Measurements from ENCODE around the gene NTF3.

The NTF3 gene

DNA sequence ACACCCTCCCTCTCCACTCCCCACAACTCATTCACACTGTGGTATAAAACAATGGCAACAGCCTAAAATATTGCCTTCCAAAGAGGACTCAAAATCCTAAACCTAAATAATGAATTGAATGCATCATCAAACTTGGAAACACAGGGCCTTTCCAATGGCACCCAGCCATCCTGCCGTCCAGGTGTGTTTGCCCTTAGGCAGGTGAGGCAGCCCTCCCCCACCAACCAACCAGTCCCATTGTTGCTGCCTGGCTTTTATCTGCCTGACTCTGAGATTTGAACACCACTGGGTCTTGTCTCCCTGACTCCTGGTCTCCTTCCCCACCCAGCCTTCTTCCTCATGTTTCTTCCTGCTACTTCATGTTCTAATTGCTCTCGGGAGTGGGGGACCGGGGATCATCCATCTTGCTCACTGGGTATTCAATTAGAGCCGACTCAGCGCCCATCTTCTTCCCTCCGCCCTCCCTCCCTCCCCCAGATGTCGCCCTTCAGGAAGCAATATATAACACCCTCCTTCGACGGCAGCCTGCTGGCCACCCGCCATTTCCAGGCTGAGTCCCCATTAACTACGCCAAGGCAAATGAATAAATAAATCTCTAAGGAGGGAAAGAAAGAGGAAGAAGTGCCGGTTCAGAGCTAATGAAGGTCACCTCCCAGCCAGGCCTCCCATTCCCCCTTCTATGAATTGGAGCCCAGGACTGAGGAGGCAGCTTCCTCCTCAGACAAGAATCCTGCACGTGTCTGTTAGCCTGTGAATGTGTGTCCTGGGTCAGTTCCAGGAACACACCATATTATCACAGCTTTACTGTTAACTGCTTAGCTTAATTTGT, 36.3 kb upstream of the NTF3 start:
- no peak overlapping the region for H3K4me3 ChIP-seq (ENCODE audit: low read depth, low read length)
- no peak for TF ChIP-seq CTCF (IDR thresholded peaks at IDR 0.05; ENCODE audit: insufficient read depth, low read depth, low read length, missing control alignments)
- DNase-seq (ENCODE audit: low read depth): no peak

DNA sequence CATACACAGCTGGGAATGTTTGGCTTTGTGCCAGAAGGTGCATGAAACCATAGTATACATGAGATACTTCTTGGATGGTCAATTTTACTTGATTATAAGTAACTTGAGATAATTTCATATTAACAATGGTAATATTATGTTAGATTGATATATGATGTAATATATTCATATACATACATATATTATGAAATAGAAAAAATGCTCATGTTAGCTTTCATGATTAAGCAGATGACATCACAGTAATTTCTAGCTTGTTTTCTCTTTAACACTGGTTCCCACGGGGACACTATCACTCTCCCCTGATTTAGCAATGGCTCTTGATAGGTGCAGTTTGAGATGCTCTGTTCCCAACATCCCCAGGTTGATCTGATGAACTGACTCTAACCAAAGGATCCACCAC, 35.4 kb upstream of the NTF3 start:
- no peak overlapping the region for H3K4me3 ChIP-seq (ENCODE audit: low read depth, low read length)
- no peak for DNase-seq (ENCODE audit: low read depth)
- TF ChIP-seq CTCF (IDR thresholded peaks at IDR 0.05; ENCODE audit: insufficient read depth, low read depth, low read length, missing control alignments): no peak

DNA sequence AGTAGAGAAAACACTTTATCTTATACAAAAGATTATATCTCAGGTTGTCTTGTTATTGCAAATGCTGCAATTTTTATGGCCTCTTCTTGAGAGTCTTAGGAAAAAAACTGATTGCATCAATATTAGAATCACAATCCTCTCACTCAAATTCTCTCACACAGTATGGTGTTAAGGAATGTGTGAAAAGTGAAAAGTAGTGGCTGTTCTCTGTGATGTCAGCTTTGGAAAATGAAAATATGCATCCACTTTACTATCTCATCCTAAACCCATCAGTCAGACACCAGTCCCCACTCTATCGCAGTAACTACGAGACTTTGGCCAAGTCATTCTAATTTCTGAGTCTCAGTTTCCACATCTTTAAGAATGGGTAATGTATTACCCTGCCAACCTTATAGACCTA, 32.6 kb upstream of the NTF3 start:
- TF ChIP-seq CTCF (IDR thresholded peaks at IDR 0.05; ENCODE audit: insufficient read depth, low read depth, low read length, missing control alignments): no peak
- DNase-seq (ENCODE audit: low read depth): no peak

DNA sequence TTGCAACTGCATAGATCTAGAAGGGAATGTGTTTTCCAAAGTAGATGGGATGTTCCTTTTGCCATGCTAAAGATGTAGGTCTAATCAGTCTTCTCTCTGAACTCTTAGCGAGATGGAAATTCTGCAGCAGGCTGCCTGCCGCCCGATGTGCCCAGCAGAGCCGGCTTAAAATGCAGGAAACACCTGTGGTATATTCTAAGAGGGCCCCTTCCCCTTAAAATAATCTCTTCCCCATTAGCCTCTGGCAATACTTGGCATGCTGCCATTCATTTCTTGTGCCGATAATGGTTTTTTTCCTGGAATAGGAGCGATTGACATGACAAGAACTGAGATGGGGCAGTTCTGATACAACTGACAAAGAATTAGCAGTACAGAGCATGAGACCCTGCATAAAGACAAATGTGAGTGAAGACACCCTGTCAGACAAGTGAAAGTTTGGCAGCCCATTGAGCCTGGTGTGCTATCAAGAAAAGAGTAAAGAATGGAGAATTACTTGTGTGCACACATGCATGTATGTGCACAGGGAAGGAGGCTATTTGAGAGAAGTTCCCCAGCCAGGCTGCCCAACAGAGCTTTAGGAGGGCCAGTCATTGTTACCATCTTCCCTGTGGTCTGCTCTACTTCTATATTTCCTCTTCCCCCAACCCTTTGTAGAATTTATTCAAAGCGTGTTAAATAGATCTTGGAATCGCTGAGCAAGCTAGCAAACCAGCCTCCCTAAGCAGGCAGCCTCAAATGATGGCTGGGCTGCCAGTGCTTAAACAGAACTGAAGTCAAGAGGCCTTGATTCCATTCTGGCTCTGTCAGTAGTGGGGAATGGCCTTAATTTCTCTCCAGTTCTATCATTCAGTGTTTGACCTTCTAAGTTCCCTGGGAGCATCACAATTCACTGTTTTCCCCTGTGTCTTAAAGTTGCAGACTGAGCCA, 29.6 kb upstream of the NTF3 start:
- DNase-seq (ENCODE audit: low read depth): no peak
- no peak overlapping the region for H3K4me3 ChIP-seq (ENCODE audit: low read depth, low read length)
- no peak for TF ChIP-seq CTCF (IDR thresholded peaks at IDR 0.05; ENCODE audit: insufficient read depth, low read depth, low read length, missing control alignments)

More for the DNA sequence above, 32.6 kb upstream of the NTF3 start:
- H3K4me3 ChIP-seq (ENCODE audit: low read depth, low read length): no peak overlapping the region

- H3K4me3 ChIP-seq (ENCODE audit: low read depth, low read length): no peak overlapping the region
- no peak for TF ChIP-seq CTCF (IDR thresholded peaks at IDR 0.05; ENCODE audit: insufficient read depth, low read depth, low read length, missing control alignments)
Measured at GRCh38 chr12:5403411-5403810, 28.5 kb upstream of the NTF3 start.

DNA sequence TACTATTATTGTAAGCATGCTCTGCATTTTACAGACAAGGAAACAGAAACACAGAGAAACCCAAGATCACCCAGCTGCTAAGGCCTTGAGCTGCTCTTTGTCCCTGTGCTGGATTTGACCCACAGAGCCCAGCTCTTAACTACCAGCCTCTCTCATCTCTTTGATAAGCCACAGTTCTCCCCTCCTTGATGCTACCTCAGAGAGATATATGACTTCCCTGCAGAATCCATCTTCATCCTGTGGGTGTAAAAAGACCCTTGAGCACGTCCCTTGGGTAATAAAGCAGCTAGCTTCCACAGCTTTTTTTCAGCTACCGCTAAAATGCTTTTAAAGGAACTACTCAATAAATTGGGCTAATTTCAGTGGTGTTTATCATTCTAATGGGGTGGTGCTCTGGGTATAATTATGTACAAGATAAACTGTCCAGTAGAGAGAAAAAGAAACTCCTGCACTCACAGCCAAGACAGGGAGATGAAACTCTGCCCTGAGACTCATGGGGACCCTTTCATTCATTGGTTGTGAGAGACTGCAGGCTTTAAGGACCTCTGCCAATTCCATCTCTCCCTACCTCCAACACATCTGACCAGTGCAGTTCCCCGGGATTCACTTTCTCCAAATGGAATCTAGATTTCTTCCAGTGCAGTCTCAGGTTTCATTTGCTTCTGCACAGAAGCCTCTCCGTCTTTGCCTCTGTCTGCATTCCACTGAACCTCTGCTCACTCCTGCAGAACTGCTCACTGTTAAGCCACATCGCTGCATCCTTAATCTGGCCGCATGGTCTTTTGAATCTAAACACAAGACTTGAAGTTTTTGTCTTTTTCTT, 24.7 kb upstream of the NTF3 start:
- DNase-seq (ENCODE audit: low read depth): no peak
- no peak for TF ChIP-seq CTCF (IDR thresholded peaks at IDR 0.05; ENCODE audit: insufficient read depth, low read depth, low read length, missing control alignments)

More at GRCh38 chr12:5403411-5403810, 28.5 kb upstream of the NTF3 start:
- no peak for DNase-seq (ENCODE audit: low read depth)

More for the DNA sequence above, 24.7 kb upstream of the NTF3 start:
- no peak overlapping the region for H3K4me3 ChIP-seq (ENCODE audit: low read depth, low read length)

Data from GM12865 (cell line).